ENCODE measurements around the gene KCTD1.

Gene KCTD1

GRCh38 chr18:26548415-26549262, at the start of gene KCTD1:
Gene KCTD1 (minus strand): TSS chr18:26548553. CDS start chr18:26548536, 17 bp downstream.
- peak; percentile 88 for DNase-seq

GRCh38 chr18:26593365-26594320, 45.3 kb upstream of the KCTD1 start:
- no peak for DNase-seq

GRCh38 chr18:26584745-26585144, 36.4 kb upstream of the KCTD1 start:
- DNase-seq: no peak

GRCh38 chr18:26579941-26580618, 31.7 kb upstream of the KCTD1 start:
- DNase-seq: no peak

- no peak for DNase-seq
Observed at GRCh38 chr18:26575865-26576217, 27.5 kb upstream of the KCTD1 start.

- DNase-seq: peak; percentile 57
Observed at GRCh38 chr18:26574958-26575864, 26.9 kb upstream of the KCTD1 start.

GRCh38 chr18:26568926-26569665, 20.7 kb upstream of the KCTD1 start:
- no peak for DNase-seq

GRCh38 chr18:26568513-26568912, 20.2 kb upstream of the KCTD1 start:
- no peak for DNase-seq

- DNase-seq: no peak
Observed at GRCh38 chr18:26566874-26567555, 18.7 kb upstream of the KCTD1 start.

- no peak for DNase-seq
Observed at GRCh38 chr18:26565514-26565913, 17.2 kb upstream of the KCTD1 start.

GRCh38 chr18:26563024-26563423, 14.7 kb upstream of the KCTD1 start:
- DNase-seq: no peak

GRCh38 chr18:26562568-26562967, 14.2 kb upstream of the KCTD1 start:
- no peak for DNase-seq

GRCh38 chr18:26561769-26562168, 13.4 kb upstream of the KCTD1 start:
- DNase-seq: no peak

GRCh38 chr18:26556573-26556972, 8.2 kb upstream of the KCTD1 start:
- no peak for DNase-seq

- DNase-seq: no peak
Observed at GRCh38 chr18:26555804-26556553, 7.6 kb upstream of the KCTD1 start.

GRCh38 chr18:26553943-26554342, 5.6 kb upstream of the KCTD1 start:
- no peak for DNase-seq

- no peak for DNase-seq
Observed at GRCh38 chr18:26551695-26552081, 3.3 kb upstream of the KCTD1 start.

- DNase-seq: peak; percentile 39
Observed at GRCh38 chr18:26550998-26551694, 2.8 kb upstream of the KCTD1 start.
